KG1 (cell line): ENCODE measurements around the gene MAML3.

Experiments used
- DNase-seq: peaks from one replicate; lab custom pipeline; 2025; lab: John Stamatoyannopoulos, UW

Gene MAML3

DNA sequence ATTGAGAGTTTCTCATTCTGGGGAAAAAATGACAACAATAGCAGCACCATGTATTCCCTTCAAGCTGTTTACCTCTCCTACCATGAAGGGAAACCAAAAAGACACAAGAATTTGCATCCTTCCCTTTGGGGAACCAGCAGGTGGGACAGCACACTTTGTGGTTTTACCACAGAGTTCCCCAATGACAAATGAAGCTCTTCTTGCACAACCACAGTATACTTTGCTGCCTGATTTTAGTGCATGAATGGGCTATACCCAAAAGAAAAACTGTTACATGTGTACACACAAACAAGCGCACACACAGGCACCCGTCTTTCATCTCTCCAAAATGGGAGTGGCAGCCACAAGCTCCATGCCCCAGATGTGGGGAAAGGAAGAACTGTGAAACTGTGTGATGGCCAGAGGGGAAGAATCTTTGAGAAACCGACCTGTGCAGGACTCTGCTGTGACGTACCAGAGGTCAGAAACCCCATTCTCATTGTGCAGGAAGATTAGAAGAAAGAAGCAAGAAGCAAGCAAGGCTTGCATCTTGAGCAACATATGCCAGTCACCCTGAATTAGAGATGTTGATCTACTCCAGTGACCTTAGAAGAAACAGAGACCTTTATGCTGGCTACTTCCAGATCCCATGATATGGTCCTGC is 2.7 kb upstream of the MAML3 start:
- DNase-seq: peak; percentile 46

GRCh38 chr4:140154572-140154891 is 548 bp upstream of the MAML3 start:
- peak; percentile 54 for DNase-seq

- no peak for DNase-seq
These were observed 616 bp downstream of the MAML3 start for GRCh38 chr4:140153419-140153717.

DNA sequence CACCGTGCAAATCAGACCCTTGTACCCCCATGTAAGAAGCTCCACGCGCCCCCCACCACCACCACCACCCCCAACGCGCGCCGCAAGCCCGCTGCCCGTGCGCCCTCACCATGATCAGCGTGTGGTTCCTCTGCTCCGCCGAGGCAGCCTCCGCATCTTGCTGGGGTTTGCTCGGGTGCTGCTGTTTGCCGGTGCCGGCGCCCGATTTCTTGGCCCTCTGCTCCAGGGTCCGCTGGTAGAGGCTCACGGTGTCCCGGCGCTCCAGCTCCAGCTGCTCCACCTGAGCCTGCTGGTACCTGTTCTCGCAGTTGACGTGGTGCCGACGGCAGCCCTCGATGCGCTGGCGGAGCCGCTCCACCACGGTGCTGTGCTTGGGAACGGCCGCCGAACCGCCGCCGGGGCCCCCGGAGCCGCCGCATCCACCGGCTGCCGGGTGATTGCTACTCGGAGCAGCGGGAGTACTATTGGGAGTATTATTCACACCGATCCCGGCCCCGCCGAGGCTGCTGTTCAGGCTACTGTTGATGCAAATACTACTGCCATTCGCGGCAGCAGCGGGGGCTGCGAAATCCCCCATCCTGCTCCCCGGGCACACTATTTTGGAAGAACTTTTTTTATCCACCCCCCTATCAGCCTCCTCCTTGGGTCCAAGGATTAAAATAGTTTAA is 1.1 kb downstream of the MAML3 start:
- DNase-seq: peak; percentile 47

DNA sequence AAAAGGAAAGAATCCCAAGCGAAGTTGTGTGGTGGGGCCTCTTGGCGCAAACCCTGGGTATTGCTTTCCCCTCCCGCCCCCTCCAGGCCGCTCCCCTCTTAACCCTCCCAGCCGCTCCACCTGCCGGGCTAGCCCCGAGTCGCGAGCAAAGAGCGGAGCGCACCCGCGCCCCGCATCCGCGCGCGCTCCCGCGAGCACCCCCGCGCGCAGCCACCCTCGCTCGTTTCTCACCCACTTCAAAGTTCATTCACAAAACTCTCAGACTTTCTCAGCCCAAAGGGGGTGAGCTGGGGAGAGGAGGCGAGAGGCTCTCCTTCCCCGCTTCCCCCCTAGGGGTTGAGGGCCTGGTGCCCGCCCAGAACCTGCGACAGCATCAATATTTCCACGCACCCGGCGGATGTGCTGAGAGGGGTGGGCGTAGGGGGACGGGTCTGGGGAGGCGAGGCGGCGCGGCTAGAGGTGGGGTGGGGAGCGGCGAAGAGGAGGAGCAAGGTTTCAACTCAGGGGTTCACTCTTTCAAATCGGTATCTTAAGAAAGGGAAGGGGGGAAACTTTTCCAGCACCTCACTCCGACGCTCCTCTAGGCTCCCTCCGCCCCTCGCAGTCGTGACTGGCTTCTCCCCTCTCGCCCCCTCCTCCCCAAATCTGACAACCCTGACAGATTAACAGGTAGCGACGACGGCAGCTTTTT is 1.8 kb downstream of the MAML3 start:
- peak; percentile 75 for DNase-seq

DNA sequence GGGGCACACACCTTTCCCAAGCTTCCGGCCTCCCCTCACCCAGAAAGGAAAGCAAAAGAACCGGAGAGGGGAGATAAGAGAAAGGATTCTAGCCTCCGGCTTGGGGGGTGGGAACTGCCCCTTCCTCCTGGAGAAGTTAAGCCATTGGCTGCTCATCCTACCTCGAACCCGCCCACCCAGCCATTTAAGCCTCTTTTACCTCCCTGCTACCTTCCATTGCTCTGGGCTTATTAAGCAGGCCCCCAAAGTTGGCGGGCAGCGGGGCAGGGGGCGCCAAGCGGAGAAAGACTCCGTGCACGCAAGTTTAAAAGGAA is 2.3 kb downstream of the MAML3 start:
- peak; percentile 84 for DNase-seq

DNA sequence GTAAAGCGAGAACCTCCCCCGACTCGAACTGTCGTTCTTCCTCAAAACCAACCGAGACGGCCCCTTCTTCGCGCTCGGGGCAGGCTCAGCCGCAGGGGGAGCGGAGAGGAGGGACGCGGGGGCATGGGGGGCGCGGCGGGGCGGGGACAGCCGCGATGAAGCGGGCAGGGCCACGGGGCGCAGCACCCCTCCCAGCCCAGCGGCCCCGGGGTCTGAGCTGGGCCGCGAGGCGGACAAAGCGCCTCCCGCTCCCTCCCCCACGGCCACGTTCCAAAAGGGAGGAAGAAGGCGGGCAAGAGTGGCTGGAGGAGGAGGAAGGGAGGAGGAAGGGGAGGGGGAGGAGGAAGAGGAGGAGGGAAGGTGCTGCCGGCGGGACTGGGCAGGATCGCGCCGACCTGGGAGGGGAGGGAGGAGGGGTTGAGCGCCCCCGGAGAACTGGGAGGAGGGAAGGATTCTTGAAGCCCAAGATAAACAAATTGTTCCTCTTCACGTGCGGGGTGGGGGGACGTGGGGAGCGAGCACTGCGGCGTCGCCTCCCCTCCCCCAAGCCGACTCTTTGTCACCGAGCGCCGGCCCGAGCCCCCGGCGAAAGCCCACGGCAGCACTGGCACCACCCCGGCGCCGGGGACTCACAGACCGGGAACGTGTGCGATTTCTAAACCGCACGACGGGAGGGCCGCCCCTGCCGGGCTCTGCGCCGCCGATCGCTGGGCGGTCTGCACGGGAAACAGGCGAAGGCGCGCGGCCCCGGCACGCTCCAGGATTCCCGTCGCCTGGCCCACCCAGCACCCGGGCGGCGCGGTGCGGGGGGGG is 2.9 kb downstream of the MAML3 start:
- peak; percentile 88 for DNase-seq

- no peak for DNase-seq
These were observed 3.4 kb downstream of the MAML3 start for GRCh38 chr4:140150636-140150885.

GRCh38 chr4:140149846-140150635 is 3.9 kb downstream of the MAML3 start:
- DNase-seq: peak; percentile 50

- no peak for DNase-seq
These were observed 9.9 kb downstream of the MAML3 start for GRCh38 chr4:140144050-140144449.

GRCh38 chr4:140141210-140141835 is 12.7 kb downstream of the MAML3 start:
- DNase-seq: no peak

DNA sequence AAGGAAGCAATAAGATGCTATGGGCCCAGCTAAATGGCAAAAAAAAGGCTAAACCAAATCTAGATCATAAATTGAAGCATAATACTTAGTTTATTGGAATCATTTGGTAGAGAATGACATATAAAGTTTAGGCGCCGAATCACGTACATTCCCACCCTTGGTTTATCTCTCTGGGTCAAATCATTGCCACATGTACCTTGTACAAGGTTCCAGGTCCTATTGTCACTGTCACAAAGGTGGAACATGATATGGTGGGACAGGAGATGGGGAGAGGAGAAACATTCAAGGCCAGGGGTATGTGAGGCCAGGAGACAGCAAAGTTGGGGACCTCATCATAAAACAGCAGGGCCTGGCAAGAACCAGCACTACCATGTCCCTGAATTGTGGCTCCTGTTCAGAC is 13.4 kb downstream of the MAML3 start:
- no peak for DNase-seq

- DNase-seq: no peak
These were observed 15.6 kb downstream of the MAML3 start for GRCh38 chr4:140138428-140138827.

DNA sequence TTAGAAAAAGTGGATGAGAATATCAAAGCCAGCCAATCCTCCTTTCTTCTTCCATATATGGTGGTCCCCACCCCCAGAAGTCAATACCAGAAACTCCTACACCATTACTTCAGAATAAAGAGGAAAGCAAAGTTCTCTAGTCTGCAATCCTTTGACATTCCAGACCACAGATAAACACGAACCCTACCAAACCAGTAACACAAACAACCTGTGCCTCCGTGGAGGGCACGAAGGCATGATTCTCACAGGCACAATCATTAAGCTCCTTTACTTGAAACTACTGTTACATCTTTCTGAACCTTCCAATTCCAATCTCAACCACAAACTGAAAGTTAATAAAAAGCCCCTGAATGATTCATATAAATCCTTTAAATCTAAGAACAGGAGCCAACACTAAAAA is 16.3 kb downstream of the MAML3 start:
- DNase-seq: no peak

DNA sequence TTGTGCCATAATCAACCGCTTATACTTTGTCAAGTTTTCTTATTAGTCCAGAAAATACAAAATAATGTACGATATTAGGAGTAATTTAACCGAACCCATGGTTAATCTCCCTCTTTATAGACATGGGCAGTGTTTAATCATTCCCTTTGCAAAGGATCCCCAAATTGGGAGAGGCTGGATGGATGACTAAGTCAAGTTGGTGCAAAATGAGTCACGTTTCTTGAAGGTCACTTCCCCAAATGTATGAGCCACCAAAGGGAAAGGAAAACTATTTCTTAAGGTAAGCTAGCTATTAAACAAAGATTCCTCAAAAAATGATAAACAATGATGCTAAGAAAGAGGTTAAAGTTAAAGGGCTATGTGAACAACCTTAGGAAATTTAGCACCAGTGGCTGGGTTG is 17.5 kb downstream of the MAML3 start:
- no peak for DNase-seq

DNA sequence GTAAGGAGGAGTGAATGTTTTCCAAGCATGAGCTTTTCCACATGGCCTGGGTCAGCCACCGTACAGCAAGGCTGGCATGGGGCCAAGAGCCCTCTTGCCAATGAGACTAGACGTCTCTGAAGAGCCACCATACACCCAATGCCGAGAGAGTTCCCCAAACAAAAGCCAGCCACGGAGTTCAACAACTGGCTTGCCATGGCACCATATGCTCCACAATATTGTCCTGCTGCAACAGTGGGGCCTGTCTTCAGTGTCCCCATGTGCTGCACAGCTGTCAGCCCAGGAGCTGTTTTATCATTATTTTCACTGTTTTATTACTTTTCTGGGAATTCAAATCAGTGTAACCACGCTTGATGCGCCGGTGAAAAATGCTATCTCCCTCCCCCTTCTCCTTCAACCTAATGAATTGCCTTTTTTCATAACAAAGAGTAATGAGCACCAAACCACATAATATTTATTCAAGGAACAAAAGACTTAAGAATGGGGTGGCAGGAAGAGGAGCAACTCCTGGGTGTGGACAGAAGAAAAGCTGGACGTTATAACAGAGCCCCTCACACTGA is 18.4 kb downstream of the MAML3 start:
- no peak for DNase-seq

DNA sequence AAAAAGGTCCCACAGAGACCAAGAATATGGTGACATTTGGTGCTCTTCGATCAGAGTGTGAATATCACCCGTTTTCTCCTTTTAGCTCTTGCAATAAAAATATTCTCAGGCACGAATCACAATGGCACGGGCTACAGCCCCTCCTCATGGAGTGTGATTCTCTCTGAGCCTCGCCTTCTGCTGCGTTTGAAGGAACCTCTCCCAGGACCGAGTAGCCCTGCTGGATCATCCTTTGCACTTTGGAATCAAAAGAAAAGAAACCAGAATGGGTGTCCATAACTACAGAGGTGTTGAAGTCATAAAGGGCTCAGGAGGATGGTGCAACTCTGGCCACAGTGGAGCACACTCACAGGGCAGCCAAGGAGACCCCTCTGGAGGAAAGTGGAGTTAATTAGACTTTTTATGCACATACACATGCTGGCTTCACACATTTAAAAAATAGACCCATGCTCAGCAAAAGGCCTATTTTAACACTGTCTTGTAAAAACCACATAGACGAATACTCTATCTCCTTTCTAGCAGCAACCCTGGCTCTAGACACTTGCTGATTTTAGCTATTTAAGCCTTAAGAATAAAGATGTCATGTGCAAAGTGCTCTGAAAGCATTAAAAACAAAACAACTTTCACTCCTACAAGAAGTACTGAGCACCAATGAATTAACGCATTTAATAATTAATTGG is 19.1 kb downstream of the MAML3 start:
- no peak for DNase-seq

- DNase-seq: no peak
These were observed 20.4 kb downstream of the MAML3 start for GRCh38 chr4:140133576-140133975.

DNA sequence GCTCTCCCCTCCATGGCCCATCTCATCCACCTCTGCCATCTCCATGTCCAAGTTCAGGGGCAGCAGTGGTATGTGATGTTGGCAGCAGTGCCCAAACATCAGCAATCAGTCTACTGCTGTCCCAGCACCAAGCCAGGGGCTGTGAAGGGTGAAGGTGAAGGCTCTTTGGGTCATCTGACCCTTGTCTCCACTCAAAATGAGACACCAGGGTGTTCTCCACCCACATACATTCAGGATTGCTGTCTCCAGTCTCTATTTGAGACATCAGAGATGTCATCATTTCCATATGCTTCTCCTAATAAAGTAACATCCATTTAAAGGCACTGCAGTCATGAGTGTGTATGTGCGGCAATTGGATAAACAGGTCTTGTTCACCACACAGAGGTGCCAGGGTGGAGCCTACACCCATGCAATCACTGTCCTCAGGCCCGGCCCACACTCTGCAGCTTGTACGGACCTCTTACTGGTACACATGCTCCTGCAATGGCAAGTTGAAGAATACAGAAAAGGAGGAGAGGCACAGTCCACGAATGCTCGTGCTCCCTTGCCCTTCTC is 22.2 kb downstream of the MAML3 start:
- DNase-seq: no peak

- DNase-seq: no peak
These were observed 23.3 kb downstream of the MAML3 start for GRCh38 chr4:140130677-140131076.

DNA sequence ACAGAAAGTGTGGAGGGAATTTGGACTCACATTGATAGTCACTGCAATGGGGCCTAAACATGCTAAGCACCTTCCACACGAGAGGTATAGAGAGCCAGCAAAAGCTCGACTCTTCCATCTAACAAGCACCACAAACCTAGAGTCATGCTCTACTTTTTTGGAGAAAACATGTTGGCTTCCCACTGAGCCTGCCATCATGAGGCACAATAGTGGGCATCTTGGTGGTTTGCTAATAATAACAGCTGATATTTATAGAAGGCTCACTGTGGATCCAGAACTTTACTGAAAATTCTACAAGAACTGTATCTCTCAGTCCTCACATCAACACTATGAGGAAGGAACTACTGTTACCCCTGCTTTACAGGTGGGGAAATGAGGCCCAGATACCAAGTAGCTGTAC is 26.6 kb downstream of the MAML3 start:
- DNase-seq: no peak
